Panc1 (cell line): ENCODE results near the gene C4orf33.

Experiments used
- TF ChIP-seq, protein P1 (sequence below), 2 experiments: IDR thresholded peaks; 2 replicates each; pipeline ENCODE4 v1.6.1; 2011 to 2012; ENCODE audit warnings: low read depth in 2 of 2, control low read depth in 1 of 2, low read length in 1 of 2, mild to moderate bottlenecking in 1 of 2, moderate library complexity in 1 of 2; ENCODE audit not compliant: insufficient read depth in 1 of 2
- TF ChIP-seq, protein P2 (sequence below): fragments of 450-650 bp; IDR thresholded peaks from 2 replicates; pipeline ENCODE4 v1.5.1; 2017; ENCODE audit warnings: mild to moderate bottlenecking

DNA sequence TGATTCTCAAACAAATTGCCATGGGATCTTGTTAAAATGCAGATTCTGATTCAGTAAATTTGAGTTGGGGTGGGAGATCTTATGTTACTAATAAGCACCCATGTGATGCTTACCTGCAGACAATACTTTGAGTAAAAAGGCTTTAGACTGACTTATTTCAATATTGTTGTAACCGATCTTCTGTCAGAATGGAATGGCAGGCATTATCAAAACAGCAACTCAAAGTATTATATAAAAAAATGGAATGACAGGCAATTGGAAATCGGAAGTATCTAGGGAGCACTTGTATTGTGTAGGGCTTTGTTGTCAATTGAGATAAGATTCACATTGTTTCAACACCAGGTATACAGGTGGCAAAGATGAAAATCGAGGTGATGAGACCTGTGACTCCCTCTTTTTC, 67.5 kb downstream of the C4orf33 start:
- TF ChIP-seq, protein P1, sequence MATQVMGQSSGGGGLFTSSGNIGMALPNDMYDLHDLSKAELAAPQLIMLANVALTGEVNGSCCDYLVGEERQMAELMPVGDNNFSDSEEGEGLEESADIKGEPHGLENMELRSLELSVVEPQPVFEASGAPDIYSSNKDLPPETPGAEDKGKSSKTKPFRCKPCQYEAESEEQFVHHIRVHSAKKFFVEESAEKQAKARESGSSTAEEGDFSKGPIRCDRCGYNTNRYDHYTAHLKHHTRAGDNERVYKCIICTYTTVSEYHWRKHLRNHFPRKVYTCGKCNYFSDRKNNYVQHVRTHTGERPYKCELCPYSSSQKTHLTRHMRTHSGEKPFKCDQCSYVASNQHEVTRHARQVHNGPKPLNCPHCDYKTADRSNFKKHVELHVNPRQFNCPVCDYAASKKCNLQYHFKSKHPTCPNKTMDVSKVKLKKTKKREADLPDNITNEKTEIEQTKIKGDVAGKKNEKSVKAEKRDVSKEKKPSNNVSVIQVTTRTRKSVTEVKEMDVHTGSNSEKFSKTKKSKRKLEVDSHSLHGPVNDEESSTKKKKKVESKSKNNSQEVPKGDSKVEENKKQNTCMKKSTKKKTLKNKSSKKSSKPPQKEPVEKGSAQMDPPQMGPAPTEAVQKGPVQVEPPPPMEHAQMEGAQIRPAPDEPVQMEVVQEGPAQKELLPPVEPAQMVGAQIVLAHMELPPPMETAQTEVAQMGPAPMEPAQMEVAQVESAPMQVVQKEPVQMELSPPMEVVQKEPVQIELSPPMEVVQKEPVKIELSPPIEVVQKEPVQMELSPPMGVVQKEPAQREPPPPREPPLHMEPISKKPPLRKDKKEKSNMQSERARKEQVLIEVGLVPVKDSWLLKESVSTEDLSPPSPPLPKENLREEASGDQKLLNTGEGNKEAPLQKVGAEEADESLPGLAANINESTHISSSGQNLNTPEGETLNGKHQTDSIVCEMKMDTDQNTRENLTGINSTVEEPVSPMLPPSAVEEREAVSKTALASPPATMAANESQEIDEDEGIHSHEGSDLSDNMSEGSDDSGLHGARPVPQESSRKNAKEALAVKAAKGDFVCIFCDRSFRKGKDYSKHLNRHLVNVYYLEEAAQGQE (IDR thresholded peaks at IDR 0.05; ENCODE audit: insufficient read depth in 1 of 2, low read depth in 2 of 2, low read length in 1 of 2) = no peak
- TF ChIP-seq, protein P2, sequence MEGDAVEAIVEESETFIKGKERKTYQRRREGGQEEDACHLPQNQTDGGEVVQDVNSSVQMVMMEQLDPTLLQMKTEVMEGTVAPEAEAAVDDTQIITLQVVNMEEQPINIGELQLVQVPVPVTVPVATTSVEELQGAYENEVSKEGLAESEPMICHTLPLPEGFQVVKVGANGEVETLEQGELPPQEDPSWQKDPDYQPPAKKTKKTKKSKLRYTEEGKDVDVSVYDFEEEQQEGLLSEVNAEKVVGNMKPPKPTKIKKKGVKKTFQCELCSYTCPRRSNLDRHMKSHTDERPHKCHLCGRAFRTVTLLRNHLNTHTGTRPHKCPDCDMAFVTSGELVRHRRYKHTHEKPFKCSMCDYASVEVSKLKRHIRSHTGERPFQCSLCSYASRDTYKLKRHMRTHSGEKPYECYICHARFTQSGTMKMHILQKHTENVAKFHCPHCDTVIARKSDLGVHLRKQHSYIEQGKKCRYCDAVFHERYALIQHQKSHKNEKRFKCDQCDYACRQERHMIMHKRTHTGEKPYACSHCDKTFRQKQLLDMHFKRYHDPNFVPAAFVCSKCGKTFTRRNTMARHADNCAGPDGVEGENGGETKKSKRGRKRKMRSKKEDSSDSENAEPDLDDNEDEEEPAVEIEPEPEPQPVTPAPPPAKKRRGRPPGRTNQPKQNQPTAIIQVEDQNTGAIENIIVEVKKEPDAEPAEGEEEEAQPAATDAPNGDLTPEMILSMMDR = no peak
